Stimulated activated CD4-positive, alpha-beta T cell treated with anti-CD3 and anti-CD28 coated beads, TNF-alpha, amount 100 ng/mL, for 24 hours (primary cell): ENCODE measurements around the gene BICDL2.

Source experiments
- DNase-seq, 3 experiments: peaks; one replicate each; pipeline ENCODE4 v3.0.0-alpha.2; 2020; ENCODE audit warnings: low read depth in 3 of 3

The BICDL2 gene

DNA sequence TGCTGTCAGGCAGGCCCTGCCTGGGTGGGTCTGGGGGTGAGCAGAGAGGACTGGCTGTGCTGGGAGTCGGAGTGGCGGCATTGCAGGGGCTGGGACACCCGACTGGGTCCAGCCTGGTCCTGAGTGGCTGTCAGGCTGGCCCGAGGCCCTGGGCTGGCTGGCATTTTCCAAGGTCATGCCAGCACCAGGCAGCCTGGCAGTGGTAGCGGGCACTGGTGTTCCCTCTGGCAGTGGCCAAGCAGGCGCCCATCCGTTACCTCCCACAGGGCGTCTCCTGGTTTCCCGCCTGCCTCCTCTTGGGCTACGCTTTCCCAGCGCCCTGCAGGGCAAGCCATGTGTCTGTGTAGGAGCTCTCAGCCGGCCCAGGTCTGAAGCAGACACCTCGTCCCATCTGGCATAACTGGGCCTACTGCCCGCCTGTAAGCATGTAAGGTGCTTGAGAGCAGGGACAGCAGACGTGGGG is 50.8 kb downstream of the BICDL2 start:
- no peak for DNase-seq

DNA sequence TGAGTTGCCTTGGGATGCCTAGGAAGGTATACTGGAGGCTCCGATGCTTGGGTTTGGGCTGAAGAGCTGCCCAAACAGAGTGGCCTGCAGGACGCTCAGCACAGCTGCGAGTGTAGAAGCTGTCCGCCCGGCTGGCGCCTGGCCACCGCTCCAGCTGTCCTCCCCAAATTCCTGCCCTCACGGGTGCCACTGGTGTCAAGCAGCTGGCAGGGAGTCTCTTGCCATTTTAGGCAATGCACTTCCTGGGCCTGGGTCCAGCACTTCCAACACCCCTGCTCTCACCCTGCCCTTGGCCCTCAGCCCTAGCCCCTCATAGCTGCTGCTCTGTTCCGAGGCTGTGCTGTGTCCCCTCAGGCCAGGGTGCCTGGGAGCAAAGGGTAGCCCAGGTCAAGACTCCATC is 51.3 kb downstream of the BICDL2 start:
- DNase-seq = no peak

DNA sequence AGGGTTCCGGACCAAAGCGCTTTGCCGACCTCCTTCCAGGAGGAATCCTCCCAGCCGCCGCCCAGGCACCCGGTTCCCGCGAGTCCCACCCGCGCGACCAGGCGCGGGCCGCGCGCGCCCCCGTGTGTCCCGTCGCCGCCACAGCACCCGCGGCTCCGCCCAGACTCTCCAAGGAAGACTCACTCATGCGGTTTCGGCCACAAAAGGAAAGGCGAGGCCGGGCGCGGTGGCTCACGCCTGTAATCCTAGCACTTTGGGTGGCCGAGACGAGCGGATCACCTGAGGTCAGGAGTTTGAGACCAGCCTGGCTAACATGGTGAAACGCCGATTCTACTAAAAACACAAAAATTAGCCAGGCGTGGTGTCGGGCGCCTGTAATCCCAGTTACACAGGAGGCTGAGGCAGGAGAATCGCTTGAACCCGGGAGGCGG is 53.0 kb downstream of the BICDL2 start:
- peak; percentile 57 to 78 (median 58) for DNase-seq

DNA sequence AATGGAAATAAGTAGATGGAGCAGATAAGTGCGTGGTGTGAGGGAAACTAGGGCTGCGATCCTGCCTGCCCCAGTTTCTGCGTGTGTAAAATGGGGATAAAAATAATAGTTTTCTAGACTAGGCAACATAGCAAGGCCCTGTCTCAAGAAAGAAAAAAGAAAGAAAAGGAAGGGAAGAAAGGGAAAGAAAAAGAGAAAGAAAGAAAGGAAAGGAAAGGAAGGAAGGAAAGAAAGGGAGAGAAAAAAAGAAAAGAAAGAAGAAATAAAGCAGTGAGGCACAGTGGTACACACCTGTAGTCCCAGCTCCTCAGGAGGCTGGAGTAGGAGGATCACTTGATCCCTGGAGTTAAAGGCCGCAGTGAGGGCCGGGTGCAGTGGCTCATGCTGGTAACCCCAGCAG is 54.3 kb downstream of the BICDL2 start:
- DNase-seq = no peak

DNA sequence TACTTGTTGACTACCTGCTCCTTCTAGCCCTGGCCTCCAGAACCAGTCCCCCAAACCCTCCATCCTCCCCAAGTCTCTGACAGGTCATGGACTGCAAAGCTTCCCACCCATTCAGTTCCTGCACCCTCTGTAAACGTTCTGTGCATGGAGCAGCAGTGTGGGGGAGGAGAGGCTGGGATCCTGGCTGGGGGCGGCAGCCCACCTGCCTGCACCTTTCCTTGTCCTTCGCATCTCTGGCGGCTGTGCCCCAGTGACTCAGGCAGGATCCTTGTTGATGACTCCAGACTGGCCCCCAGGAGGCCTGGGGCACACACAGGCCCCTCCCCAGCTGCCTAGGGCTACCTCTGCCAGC is 54.9 kb downstream of the BICDL2 start:
- DNase-seq = no peak

DNA sequence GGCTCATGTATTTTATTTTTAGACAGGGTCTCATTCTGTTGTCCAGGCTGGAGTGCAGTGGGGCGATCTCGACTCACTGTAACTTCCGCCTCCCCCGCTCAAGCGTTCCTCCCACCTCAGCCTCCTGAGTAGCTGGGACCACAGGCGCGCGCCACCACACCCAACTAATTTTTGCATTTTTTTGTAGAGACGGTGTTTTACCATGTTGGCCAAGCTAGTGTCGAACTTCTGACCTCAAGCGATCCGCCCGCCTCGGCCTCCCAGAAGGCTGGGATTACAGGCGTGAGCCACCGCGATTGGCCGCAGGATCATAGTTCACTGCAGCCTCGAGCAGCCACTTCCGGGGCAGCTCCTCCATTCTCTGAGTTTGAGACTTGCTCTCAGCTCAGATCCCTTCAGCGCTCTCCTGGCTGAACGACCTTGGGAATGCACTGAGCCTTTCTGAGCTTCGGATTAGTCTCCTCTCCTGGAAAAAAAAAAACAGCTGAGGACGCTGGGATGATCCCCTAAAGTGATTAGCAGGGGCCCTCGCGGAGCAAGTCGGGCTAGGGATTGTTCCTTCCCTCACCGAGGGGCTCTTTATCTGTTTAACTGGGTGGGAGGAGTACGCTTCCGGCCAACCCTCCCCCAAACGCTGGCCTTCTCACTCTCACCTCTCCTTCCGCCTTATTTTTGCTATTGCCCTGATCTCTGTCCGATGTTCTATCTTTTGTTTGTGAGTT is 55.4 kb downstream of the BICDL2 start:
- no peak for DNase-seq

DNA sequence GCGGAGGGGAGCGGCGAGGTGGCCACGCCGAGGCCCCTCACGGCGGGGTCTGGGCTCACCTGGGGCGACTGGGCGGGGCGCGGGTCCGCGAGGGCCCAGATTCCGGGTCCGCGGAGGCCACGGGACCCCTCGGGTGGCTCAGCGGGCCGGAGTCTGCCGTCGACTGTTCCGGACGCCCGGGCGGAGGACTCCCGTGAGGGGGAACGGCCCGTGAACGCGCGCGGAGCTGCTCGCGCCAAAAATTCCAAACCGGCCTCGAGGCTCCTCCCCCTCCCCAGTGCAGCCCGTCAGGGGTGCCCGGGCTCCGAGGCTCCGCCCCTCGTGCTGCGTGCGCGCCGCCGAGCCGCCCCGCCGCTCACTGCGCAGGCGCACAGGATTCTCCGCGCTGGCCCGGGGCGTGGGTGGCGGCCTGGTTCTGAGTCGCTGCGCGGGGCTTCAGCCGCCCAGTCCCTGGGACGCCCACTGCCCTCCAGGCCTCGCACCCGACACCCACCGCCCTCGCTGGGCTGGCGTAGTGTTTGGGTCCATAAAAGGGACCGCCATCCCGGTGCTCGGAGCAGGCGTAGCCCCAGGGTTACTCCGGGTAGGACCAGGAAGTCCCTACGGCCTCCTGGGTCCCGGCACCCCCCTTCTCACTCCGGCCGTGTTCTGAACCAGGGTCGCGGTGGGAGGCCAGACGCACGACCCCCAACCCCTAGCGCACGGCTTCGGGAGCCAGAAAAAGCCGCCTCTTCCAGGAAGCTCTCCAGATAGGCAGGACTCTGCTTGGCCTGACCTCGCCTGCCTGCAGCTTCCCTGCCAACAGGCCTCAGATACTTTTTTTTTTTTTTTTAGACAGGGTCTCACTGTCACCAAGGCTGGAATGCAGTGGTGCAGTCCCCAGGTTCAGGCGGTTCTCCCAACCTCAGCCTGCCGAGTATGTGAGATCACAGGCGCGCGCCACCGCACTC is 56.2 kb downstream of the BICDL2 start, which contains the start of gene PKMYT1:
PKMYT1 (minus strand) TSS at position 220 of the 950 bp plus-strand sequence. CDS start 789 bp downstream, outside the sequence.
- DNase-seq = peak; percentile 89 to 95 (median 95)

DNA sequence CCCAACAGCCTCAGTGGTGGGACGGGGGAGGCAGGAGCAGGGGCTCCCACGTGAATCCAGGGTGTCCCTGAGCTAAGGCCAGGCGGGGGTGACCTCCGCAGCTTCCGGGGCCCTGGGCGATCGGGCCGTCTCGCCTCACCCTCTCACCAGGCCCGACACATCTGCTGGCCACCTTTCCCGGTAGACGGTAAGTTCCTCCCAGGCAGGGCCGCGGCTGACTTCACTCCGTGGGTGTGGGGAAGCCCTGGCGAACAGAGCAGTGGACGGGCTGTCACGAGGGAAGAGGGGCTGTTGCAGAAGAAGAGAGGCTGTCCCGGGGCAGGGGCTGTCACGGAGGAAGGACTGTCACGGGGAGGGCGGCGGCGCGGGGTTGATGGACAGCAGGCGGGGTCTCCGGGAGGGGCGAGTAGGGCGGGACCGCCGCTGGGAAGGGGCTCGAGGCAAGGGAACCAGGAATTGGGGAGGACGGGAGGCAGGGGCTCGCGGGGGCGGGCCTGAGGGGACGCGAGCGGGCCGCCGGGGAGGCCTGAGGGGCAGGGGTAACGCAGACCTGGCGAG is 57.0 kb downstream of the BICDL2 start:
- no peak for DNase-seq
